Measurements from ENCODE around the gene BRK1.
"Not testable (repeated sequence)": the region's sequence is repeated elsewhere in the genome, so short reads cannot be mapped to it uniquely, and the experiment has no call there.

BRK1 gene

DNA sequence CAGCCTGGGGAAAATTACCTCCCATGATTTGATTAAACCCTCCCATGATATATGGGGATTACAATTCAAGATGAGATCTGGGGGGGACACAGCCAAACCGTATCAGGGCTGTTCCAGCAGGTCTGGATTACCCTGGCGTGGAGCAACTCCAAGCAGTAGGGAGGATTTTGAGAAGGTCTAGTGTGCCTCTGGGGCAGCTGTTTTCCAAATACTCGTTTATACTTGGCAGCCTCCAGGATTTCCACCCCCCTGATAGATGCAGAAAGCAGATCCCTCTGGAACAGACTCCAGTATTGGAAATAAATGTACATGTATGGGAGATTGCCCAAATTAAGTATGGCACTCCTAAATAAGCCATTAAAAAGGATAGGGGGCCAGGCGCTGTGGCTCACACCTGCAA, 41.6 kb downstream of the BRK1 start:
- H3K9me3 ChIP-seq = no peaks in the 10 kb centered on the region
- H3K27ac ChIP-seq = no peak overlapping the region
- H3K4me3 ChIP-seq = no peak overlapping the region
- DNase-seq = no peak
- H3K36me3 ChIP-seq = peaks cover 6 to 28% (median 16%) of the 10 kb centered on the region in 3 donors
- TF ChIP-seq, protein P1, sequence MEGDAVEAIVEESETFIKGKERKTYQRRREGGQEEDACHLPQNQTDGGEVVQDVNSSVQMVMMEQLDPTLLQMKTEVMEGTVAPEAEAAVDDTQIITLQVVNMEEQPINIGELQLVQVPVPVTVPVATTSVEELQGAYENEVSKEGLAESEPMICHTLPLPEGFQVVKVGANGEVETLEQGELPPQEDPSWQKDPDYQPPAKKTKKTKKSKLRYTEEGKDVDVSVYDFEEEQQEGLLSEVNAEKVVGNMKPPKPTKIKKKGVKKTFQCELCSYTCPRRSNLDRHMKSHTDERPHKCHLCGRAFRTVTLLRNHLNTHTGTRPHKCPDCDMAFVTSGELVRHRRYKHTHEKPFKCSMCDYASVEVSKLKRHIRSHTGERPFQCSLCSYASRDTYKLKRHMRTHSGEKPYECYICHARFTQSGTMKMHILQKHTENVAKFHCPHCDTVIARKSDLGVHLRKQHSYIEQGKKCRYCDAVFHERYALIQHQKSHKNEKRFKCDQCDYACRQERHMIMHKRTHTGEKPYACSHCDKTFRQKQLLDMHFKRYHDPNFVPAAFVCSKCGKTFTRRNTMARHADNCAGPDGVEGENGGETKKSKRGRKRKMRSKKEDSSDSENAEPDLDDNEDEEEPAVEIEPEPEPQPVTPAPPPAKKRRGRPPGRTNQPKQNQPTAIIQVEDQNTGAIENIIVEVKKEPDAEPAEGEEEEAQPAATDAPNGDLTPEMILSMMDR (IDR thresholded peaks at IDR 0.05) = no peak
- H3K4me1 ChIP-seq = no peaks in the 10 kb centered on the region
- H3K27me3 ChIP-seq = no peaks in the 10 kb centered on the region
- intact Hi-C loops (cut with DNase I; ENCODE audit: low total_unique reads) = no loop called here

DNA sequence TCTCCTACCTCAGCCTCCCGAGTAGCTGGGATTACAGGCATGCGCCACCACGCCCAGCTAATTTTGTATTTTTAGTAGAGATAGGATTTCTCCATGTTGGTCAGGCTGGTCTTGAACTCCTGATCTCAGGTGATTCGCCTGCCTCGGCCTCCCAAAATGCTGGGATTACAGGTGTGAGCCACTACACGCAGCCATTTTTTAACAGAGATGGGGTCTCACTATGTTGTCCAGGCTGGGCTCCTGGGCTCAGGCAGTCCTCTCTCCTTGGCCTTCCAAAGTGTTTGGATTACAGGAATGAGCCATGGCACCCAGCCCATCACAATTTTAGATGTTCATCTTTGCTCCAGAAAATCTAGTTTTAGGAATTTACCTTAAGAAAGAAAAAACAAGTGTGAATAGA, 43.1 kb downstream of the BRK1 start:
- H3K4me3 ChIP-seq; H3K27ac ChIP-seq; H3K9me3 ChIP-seq; DNase-seq; intact Hi-C loops (cut with DNase I; ENCODE audit: low total_unique reads); H3K4me1 ChIP-seq; H3K27me3 ChIP-seq: not testable (repeated sequence)
- H3K36me3 ChIP-seq = peaks cover 0 to 14% (median 4%) of the 10 kb centered on the region in 3 donors

DNA sequence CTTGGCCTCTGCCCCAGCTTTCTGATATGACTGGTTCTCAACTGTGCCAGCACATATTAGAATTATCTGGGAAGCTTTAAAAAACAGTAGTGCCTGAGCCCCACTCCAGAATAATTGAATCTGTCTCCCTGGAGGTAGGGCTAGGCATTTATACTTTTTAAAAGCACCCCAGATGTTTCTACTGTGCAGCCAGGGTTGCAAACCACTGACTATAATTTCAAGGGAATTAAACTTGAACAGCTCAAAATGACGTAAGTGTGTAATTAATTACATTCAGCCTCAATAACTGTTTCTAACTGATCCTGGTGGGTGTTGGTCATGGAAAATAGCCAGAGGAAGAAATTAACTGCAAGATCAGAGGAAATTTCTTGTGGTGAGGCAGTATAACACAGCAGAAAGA, 44.9 kb downstream of the BRK1 start:
- peaks cover 0 to 4% (median 4%) of the 10 kb centered on the region in 4 donors for H3K4me1 ChIP-seq
- no peak overlapping the region for H3K27ac ChIP-seq
- no peaks in the 10 kb centered on the region for H3K36me3 ChIP-seq
- no peak overlapping the region for H3K4me3 ChIP-seq
- H3K9me3 ChIP-seq = no peaks in the 10 kb centered on the region
- no peaks in the 10 kb centered on the region for H3K27me3 ChIP-seq
- intact Hi-C loops (cut with DNase I; ENCODE audit: low total_unique reads) = no loop called here
- TF ChIP-seq, protein P1 (IDR thresholded peaks at IDR 0.05) = no peak
- DNase-seq = no peak

DNA sequence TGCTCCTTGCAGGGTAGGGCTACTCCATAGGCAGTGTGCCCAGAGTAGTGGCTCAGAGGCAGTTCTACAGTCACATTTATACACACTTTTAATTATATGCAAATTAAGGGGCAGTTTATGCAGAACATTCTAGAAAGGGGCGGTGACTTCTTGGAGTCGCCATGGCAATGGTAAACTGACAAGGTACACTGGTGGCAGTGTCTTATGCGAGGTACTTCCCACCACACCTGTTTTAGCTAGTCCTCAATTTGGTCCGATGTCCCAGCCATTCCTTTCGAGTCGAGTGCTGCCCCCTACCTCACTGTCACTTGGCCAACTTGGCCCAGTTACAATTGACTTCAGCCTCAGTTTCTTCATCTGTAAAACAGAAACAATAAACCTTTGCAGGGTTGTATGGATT, 45.5 kb downstream of the BRK1 start:
- TF ChIP-seq, protein P1 (IDR thresholded peaks at IDR 0.05) = no peak
- Histone ChIP-seq H3K36me3 (no peaks in the 10 kb centered on the region), H3K27ac (no peak overlapping the region), H3K4me1 (peaks cover 0 to 10% (median 5%) of the 10 kb centered on the region in 4 donors), H3K9me3 (no peaks in the 10 kb centered on the region), H3K27me3 (no peaks in the 10 kb centered on the region), H3K4me3 (no peak overlapping the region)
- no peak for DNase-seq
- intact Hi-C loops (cut with DNase I; ENCODE audit: low total_unique reads) = no loop called here

DNA sequence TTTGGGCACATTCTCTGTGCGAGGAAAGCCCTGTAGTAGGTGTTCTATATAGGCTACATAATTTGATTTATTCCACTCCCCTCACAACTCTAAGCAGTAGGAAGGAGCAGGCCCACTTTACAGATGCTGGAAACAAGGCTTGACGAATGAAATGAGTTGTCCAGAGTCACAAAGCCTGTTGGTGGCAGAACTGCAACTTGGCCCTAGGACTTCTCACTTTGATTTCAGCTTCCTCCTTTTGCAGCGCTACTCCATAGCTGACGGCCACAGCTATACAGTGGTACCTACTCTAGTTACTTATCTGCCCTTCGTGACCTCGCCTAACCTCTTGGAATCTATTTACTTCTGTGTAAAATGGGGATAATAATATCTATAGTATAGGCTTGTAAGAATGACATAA, 46.7 kb downstream of the BRK1 start:
- Histone ChIP-seq H3K4me1 (peaks cover 0 to 14% (median 6%) of the 10 kb centered on the region in 4 donors), H3K36me3 (no peaks in the 10 kb centered on the region), H3K4me3 (no peak overlapping the region), H3K27me3 (no peaks in the 10 kb centered on the region), H3K9me3 (no peaks in the 10 kb centered on the region), H3K27ac (no peak overlapping the region)
- TF ChIP-seq, protein P1 (IDR thresholded peaks at IDR 0.05) = no peak
- no peak for DNase-seq
- intact Hi-C loops (cut with DNase I; ENCODE audit: low total_unique reads) = no loop called here

DNA sequence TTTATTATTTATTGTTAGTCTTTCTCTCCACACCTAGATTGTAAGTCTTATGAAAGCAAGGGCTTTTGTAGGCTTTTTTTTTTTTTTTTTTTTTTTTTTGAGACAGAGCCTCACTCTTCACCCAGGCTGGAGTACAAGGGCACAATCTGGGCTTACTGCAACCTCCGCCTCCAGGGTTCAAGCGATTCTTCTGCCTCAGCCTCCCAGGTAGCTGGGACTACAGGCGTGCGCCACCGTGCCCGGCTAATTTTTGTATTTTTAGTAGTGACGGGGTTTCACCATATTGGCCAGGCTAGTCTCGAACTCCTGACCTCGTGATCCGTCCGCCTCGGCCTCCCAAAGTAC, 48.7 kb downstream of the BRK1 start:
- H3K36me3 ChIP-seq, H3K27me3 ChIP-seq, H3K9me3 ChIP-seq, DNase-seq: not testable (repeated sequence)
- peak overlapping the region; percentile 89 to 90 for H3K27ac ChIP-seq
- peak overlapping the region; percentile 82 to 95 for H3K4me3 ChIP-seq
- peaks cover 0 to 14% (median 6%) of the 10 kb centered on the region in 4 donors for H3K4me1 ChIP-seq
- intact Hi-C loops (cut with DNase I; ENCODE audit: low total_unique reads) = loop anchor here (2.0 kb wide), 1 partner anchor 61 kb away; no protein-coding TSS in a partner anchor

Measured in tibial artery (tissue), 4 donors.